WTC11 (cell line): ENCODE measurements around the gene LHFPL2. TPM values are rescaled to one million over a fixed set of nuclear protein-coding genes. Genes with fewer than 3 reads are reported as not detected.

Source experiments
- ATAC-seq: fragments of 200-7000 bp; cut with Tn5 transposase; 2 replicates; pipeline ENCODE4 v1.10.0; 2021; ENCODE audit warnings: mild to moderate bottlenecking, moderate library complexity
- CTCF ChIA-PET: fragments of 300-600 bp; sonication (Branson Sonifier 250); formaldehyde crosslinking; loops from one replicate; lab custom pipeline; 2021; ENCODE audit warnings: antibody characterized with exemption; lab: Charles Lee
- POLR2A ChIA-PET: fragments of 350-600 bp; sonication (Branson Sonifier 250); formaldehyde crosslinking; loops from one replicate; lab custom pipeline; 2021; ENCODE audit warnings: antibody characterized with exemption; lab: Charles Lee
- DNase-seq: peaks from one replicate; pipeline ENCODE4 v3.0.0; 2021; ENCODE audit warnings: low spot score
- H3K27ac Mint-ChIP-seq: 2 replicates; pipeline ENCODE4 v1.8.0; 2021; ENCODE audit warnings: mixed read lengths
- H3K27me3 Mint-ChIP-seq: 2 replicates; pipeline ENCODE4 v1.8.0; 2021; ENCODE audit warnings: low read depth, mild to moderate bottlenecking, moderate library complexity, mixed read lengths
- H3K36me3 Mint-ChIP-seq: 2 replicates; pipeline ENCODE4 v1.8.0; 2021; ENCODE audit warnings: mixed read lengths
- H3K4me1 Mint-ChIP-seq: 2 replicates; pipeline ENCODE4 v1.8.0; 2022; ENCODE audit warnings: mixed read lengths
- H3K4me3 Mint-ChIP-seq: 2 replicates; pipeline ENCODE4 v1.8.0; 2021; ENCODE audit warnings: mild to moderate bottlenecking, moderate library complexity, mixed read lengths
- H3K9me3 Mint-ChIP-seq: 2 replicates; pipeline ENCODE4 v1.8.0; 2021; ENCODE audit warnings: mixed read lengths
- ARID4B ChIP-seq: sonication (generic); formaldehyde crosslinking; IDR thresholded peaks from 2 replicates; pipeline ENCODE4 v1.8.0; 2023; ENCODE audit warnings: missing genetic modification reagents, mild to moderate bottlenecking, borderline replicate concordance
- CREB1 ChIP-seq: sonication (generic); formaldehyde crosslinking; IDR thresholded peaks from 2 replicates; pipeline ENCODE4 v1.8.0; 2023; ENCODE audit warnings: mild to moderate bottlenecking, missing genetic modification reagents
- CREM ChIP-seq: sonication (generic); formaldehyde crosslinking; IDR thresholded peaks from 2 replicates; pipeline ENCODE4 v1.8.1; 2022; ENCODE audit warnings: mild to moderate bottlenecking, missing genetic modification reagents, moderate library complexity
- CTCF ChIP-seq: fragments of 200-600 bp; IDR thresholded peaks from 2 replicates; pipeline ENCODE4 v1.8.0; 2022; ENCODE audit warnings: antibody characterized with exemption
- JAZF1 ChIP-seq: fragments of 250-450 bp; sonication (Bioruptor Pico); IDR thresholded peaks from 2 replicates; pipeline ENCODE4 v1.9.0; 2021; ENCODE audit warnings: moderate library complexity, mild to moderate bottlenecking, inconsistent platforms
- MXD4 ChIP-seq: fragments of 250-450 bp; sonication (Bioruptor Pico); IDR thresholded peaks from 2 replicates; pipeline ENCODE4 v1.8.0; 2021; ENCODE audit warnings: mild to moderate bottlenecking, moderate library complexity, borderline replicate concordance
- MYBL2 ChIP-seq: sonication (generic); formaldehyde crosslinking; IDR thresholded peaks from 2 replicates; pipeline ENCODE4 v1.8.1; 2023; ENCODE audit warnings: mild to moderate bottlenecking, moderate library complexity, missing genetic modification reagents
- NFATC4 ChIP-seq: fragments of 250-450 bp; sonication (Bioruptor Pico); IDR thresholded peaks from 2 replicates; pipeline ENCODE4 v1.9.0; 2021; ENCODE audit warnings: mild to moderate bottlenecking
- NR3C1 ChIP-seq: sonication (generic); formaldehyde crosslinking; conservative IDR thresholded peaks from 2 replicates; pipeline ENCODE4 v1.8.1; 2023; ENCODE audit warnings: low read depth, mild to moderate bottlenecking, missing genetic modification reagents
- SMAD3 ChIP-seq: sonication (generic); formaldehyde crosslinking; IDR thresholded peaks from 2 replicates; pipeline ENCODE4 v1.8.0; 2022; ENCODE audit warnings: missing genetic modification reagents, mild to moderate bottlenecking, borderline replicate concordance
- TP53 ChIP-seq: sonication (generic); formaldehyde crosslinking; IDR thresholded peaks from 2 replicates; pipeline ENCODE4 v1.8.1; 2023; ENCODE audit warnings: mild to moderate bottlenecking, missing genetic modification reagents
- ZNF232 ChIP-seq: sonication (generic); formaldehyde crosslinking; IDR thresholded peaks from 2 replicates; pipeline ENCODE4 v1.8.0; 2022; ENCODE audit warnings: mild to moderate bottlenecking, missing genetic modification reagents
- ZNF317 ChIP-seq: sonication (generic); formaldehyde crosslinking; IDR thresholded peaks from 2 replicates; pipeline ENCODE4 v1.8.1; 2023; ENCODE audit warnings: low read depth, mild to moderate bottlenecking, moderate library complexity, missing genetic modification reagents, borderline replicate concordance
- ZNF416 ChIP-seq: fragments of 250-450 bp; sonication (Bioruptor Pico); IDR thresholded peaks from 2 replicates; pipeline ENCODE4 v1.9.0; 2021; ENCODE audit warnings: mild to moderate bottlenecking, inconsistent platforms
- ZNF423 ChIP-seq: fragments of 250-450 bp; sonication (Bioruptor Pico); IDR thresholded peaks from 2 replicates; pipeline ENCODE4 v2.1.2; 2022; ENCODE audit warnings: mild to moderate bottlenecking, moderate library complexity
- total RNA-seq: library from RNA; stranded (reverse); gene quantifications from 3 replicates; pipeline ENCODE4 v1.2.3, GENCODE V29; 2021
- TF ChIP-seq, protein P1 (sequence below): fragments of 250-450 bp; sonication (Bioruptor Pico); IDR thresholded peaks from 2 replicates; pipeline ENCODE4 v1.9.0; 2021; ENCODE audit warnings: mild to moderate bottlenecking
- TF ChIP-seq, protein P2 (sequence below): sonication (generic); formaldehyde crosslinking; IDR thresholded peaks from 2 replicates; pipeline ENCODE4 v1.8.1; 2023; ENCODE audit warnings: mild to moderate bottlenecking, missing genetic modification reagents
- TF ChIP-seq, protein P3 (sequence below): sonication (generic); formaldehyde crosslinking; IDR thresholded peaks from 2 replicates; pipeline ENCODE4 v1.8.1; 2022; ENCODE audit warnings: mild to moderate bottlenecking, moderate library complexity, missing genetic modification reagents
- TF ChIP-seq, protein P4 (sequence below): sonication (generic); formaldehyde crosslinking; IDR thresholded peaks from 2 replicates; pipeline ENCODE4 v1.8.0; 2022; ENCODE audit warnings: mild to moderate bottlenecking, missing genetic modification reagents
- TF ChIP-seq, protein P5 (sequence below): fragments of 250-450 bp; sonication (Bioruptor Pico); IDR thresholded peaks from 2 replicates; pipeline ENCODE4 v1.9.0; 2021; ENCODE audit warnings: moderate library complexity, mild to moderate bottlenecking, inconsistent platforms, borderline replicate concordance
- TF ChIP-seq, protein P6 (sequence below): sonication (generic); formaldehyde crosslinking; IDR thresholded peaks from 2 replicates; pipeline ENCODE4 v1.8.1; 2022; ENCODE audit warnings: missing genetic modification reagents, borderline replicate concordance

Gene LHFPL2
- total RNA-seq, 1 experiment from 2014 or later = 40.6 TPM

DNA sequence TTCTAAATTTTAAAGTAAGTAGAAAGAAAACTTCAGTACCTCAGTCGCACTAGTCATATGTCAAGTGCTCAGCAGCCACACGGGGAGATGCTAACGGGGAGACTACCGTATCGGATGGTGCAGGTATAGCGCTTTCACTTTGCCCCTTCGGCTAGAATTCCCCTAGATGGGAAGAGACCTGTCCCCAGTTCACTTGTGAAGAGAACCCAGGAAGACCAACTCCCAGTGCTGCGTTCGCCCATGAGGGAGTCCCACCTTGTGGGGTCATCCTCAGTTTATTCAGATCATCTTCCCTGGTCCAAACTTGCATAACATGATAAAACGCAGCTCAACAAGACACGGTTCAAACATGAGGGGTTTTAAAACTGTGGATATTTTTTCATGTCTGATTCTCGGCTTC is 87.3 kb downstream of the LHFPL2 start:
- no peaks in the 10 kb centered on the region for H3K9me3 Mint-ChIP-seq
- CTCF ChIA-PET = no interaction called here
- no peak for TF ChIP-seq MXD4 (CRISPR knock-in tag)
- TF ChIP-seq NFATC4 (CRISPR knock-in tag) = no peak
- TF ChIP-seq ZNF416 (CRISPR knock-in tag) = no peak
- TF ChIP-seq JAZF1 (CRISPR knock-in tag) = no peak
- TF ChIP-seq, protein P1, sequence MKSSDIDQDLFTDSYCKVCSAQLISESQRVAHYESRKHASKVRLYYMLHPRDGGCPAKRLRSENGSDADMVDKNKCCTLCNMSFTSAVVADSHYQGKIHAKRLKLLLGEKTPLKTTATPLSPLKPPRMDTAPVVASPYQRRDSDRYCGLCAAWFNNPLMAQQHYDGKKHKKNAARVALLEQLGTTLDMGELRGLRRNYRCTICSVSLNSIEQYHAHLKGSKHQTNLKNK = no peak
- TF ChIP-seq, all 79 proteins: peak for 0
- Mint-ChIP-seq H3K27ac (peak overlapping the region; percentile 12; the same call in 1 of the 2 replicates), H3K36me3 (peaks cover 15% of the 10 kb centered on the region), H3K4me1 (peaks cover 22% of the 10 kb centered on the region), H3K27me3 (no peaks in the 10 kb centered on the region), H3K4me3 (no peak overlapping the region)
- POLR2A ChIA-PET = no interaction called here
- ATAC-seq = no peak
- no peak for DNase-seq

DNA sequence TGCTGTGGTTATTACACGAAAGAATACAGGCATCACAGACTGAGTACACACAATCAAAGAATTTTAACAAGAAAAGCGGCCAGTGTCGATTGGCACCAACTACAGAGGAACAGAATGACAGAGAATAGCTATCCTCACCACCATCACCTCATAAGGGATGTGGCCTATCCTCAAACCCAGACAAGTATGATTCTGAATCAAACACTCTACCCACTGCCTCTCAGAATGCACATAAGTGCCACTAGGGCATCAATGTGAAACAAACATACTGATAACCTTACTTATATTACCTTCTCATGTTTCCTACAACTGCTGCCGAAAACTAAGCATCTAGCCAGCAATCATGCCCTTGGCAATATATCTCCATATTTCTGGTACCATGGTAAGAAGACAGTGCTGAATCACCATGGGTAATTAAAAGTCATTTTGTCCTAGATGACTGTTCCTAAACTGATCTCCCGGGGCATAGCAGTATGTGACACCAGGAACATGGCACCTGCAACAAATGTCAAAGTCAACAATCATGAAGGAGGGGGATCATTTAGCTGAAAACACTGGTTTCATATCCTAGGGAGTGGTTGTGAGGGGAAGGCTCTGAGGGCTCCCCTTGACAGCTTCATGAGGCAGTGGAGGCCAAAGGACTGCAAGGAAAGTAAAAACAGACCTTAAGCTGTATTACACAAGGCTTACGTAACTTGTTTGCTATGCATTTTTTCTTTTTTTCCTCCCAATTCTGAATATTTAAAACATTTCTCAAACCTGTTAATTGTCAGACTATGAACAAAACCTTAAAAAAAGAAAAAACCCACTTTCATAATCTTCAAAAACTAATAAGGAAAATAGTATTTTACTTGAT is 88.3 kb downstream of the LHFPL2 start:
- peak overlapping the region; percentile 40; the same call in 1 of the 2 replicates for H3K27ac Mint-ChIP-seq
- no peaks in the 10 kb centered on the region for H3K9me3 Mint-ChIP-seq
- no peak overlapping the region for H3K4me3 Mint-ChIP-seq
- TF ChIP-seq, protein P2, sequence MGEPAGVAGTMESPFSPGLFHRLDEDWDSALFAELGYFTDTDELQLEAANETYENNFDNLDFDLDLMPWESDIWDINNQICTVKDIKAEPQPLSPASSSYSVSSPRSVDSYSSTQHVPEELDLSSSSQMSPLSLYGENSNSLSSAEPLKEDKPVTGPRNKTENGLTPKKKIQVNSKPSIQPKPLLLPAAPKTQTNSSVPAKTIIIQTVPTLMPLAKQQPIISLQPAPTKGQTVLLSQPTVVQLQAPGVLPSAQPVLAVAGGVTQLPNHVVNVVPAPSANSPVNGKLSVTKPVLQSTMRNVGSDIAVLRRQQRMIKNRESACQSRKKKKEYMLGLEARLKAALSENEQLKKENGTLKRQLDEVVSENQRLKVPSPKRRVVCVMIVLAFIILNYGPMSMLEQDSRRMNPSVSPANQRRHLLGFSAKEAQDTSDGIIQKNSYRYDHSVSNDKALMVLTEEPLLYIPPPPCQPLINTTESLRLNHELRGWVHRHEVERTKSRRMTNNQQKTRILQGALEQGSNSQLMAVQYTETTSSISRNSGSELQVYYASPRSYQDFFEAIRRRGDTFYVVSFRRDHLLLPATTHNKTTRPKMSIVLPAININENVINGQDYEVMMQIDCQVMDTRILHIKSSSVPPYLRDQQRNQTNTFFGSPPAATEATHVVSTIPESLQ (CRISPR knock-in tag) = no peak
- TF ChIP-seq CREB1 (CRISPR knock-in tag) = no peak
- TF ChIP-seq, protein P3, sequence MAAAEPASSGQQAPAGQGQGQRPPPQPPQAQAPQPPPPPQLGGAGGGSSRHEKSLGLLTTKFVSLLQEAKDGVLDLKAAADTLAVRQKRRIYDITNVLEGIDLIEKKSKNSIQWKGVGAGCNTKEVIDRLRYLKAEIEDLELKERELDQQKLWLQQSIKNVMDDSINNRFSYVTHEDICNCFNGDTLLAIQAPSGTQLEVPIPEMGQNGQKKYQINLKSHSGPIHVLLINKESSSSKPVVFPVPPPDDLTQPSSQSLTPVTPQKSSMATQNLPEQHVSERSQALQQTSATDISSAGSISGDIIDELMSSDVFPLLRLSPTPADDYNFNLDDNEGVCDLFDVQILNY (CRISPR knock-in tag) = no peak
- TF ChIP-seq ZNF317 (CRISPR knock-in tag) = no peak
- TF ChIP-seq SMAD3 = no peak
- TF ChIP-seq CREM (CRISPR knock-in tag) = no peak
- TF ChIP-seq, protein P4, sequence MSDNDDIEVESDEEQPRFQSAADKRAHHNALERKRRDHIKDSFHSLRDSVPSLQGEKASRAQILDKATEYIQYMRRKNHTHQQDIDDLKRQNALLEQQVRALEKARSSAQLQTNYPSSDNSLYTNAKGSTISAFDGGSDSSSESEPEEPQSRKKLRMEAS (CRISPR knock-in tag) = no peak
- no peak for TF ChIP-seq ZNF232
- TF ChIP-seq, protein P5, sequence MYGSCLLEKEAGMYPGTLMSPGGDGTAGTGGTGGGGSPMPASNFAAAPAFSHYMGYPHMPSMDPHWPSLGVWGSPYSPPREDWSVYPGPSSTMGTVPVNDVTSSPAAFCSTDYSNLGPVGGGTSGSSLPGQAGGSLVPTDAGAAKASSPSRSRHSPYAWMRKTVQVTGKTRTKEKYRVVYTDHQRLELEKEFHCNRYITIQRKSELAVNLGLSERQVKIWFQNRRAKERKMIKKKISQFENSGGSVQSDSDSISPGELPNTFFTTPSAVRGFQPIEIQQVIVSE (CRISPR knock-in tag) = no peak
- TF ChIP-seq ZNF423 (CRISPR knock-in tag) = no peak
- no peak for TF ChIP-seq NR3C1 (CRISPR knock-in tag)
- no peak for TF ChIP-seq MYBL2 (CRISPR knock-in tag)
- TF ChIP-seq ARID4B (CRISPR knock-in tag) = no peak
- TF ChIP-seq MXD4 (CRISPR knock-in tag) = no peak
- no peak for TF ChIP-seq TP53 (CRISPR knock-in tag)
- TF ChIP-seq CTCF = no peak
- TF ChIP-seq, protein P6, sequence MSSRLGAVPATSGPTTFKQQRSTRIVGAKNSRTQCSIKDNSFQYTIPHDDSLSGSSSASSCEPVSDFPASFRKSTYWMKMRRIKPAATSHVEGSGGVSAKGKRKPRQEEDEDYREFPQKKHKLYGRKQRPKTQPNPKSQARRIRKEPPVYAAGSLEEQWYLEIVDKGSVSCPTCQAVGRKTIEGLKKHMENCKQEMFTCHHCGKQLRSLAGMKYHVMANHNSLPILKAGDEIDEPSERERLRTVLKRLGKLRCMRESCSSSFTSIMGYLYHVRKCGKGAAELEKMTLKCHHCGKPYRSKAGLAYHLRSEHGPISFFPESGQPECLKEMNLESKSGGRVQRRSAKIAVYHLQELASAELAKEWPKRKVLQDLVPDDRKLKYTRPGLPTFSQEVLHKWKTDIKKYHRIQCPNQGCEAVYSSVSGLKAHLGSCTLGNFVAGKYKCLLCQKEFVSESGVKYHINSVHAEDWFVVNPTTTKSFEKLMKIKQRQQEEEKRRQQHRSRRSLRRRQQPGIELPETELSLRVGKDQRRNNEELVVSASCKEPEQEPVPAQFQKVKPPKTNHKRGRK (CRISPR knock-in tag) = no peak
- DNase-seq (no peak), ATAC-seq (no peak)
- ChIA-PET CTCF (no interaction called here), POLR2A (no interaction called here)
- H3K27me3 Mint-ChIP-seq = no peaks in the 10 kb centered on the region
- H3K36me3 Mint-ChIP-seq = peaks cover 15% of the 10 kb centered on the region
- H3K4me1 Mint-ChIP-seq = peaks cover 26% of the 10 kb centered on the region
